K562 (cell line): Measurements from ENCODE around the gene CDC6.
A peak's percentile ranks its signal among the peaks of the same experiment; 100 is the strongest.

Source experiments
- HNRNPLL ChIP-seq: fragments of 200-400 bp; formaldehyde crosslinking; IDR thresholded peaks from 2 replicates; pipeline ENCODE4 v1.6.1; 2017; ENCODE audit warnings: low read length, low read depth, mild to moderate bottlenecking; ENCODE audit not compliant: poor library complexity, severe bottlenecking
- MEIS2 ChIP-seq: fragments of 450-650 bp; IDR thresholded peaks from 2 replicates; pipeline ENCODE4 v1.6.1; 2014; ENCODE audit warnings: mild to moderate bottlenecking; ENCODE audit not compliant: partially characterized antibody
- NR1H2 ChIP-seq: sonication (generic); formaldehyde crosslinking; IDR thresholded peaks from 2 replicates; pipeline ENCODE4 v1.4.0; 2020; ENCODE audit warnings: mild to moderate bottlenecking, missing genetic modification reagents
- NR2C2 ChIP-seq, 2 experiments: fragments of 200-800 bp in 1 of 2; sonication (Bioruptor generic) in 1 of 2; sonication (generic) in 1 of 2; formaldehyde crosslinking in 1 of 2; IDR thresholded peaks; 2 replicates each; pipeline versions ENCODE4 v1.6.1 to v1.8.0; 2016 to 2022; ENCODE audit warnings: mild to moderate bottlenecking in 1 of 2, missing compliant biosample characterization in 1 of 2, missing genetic modification characterization in 1 of 2, missing genetic modification reagents in 1 of 2
- POLR2A ChIP-seq: fragments of 450-650 bp; conservative IDR thresholded peaks from 2 replicates; pipeline ENCODE4 v1.6.1; 2016
- POLR2AphosphoS5 ChIP-seq: IDR thresholded peaks from 2 replicates; pipeline ENCODE4 v1.6.1; 2011; ENCODE audit warnings: mild to moderate bottlenecking, low read depth, low read length, moderate library complexity; ENCODE audit not compliant: control insufficient read depth, insufficient read depth
- XRCC5 ChIP-seq: fragments of 200-400 bp; formaldehyde crosslinking; IDR thresholded peaks from 2 replicates; pipeline ENCODE4 v1.6.1; 2017; ENCODE audit warnings: low read depth, mild to moderate bottlenecking, low read length
- ZNF263 ChIP-seq: sonication (generic); formaldehyde crosslinking; IDR thresholded peaks from 2 replicates; pipeline ENCODE4 v1.8.0; 2022; ENCODE audit warnings: mild to moderate bottlenecking, missing genetic modification reagents, borderline replicate concordance
- ZNF274 ChIP-seq: IDR thresholded peaks from 2 replicates; pipeline ENCODE4 v1.6.1; 2011; ENCODE audit warnings: low read depth, mild to moderate bottlenecking, low read length, moderate library complexity, borderline replicate concordance
- ZNF324 ChIP-seq: fragments of 250-450 bp; sonication (Bioruptor Pico); IDR thresholded peaks from 2 replicates; pipeline ENCODE4 v1.4.0; 2020; ENCODE audit warnings: mild to moderate bottlenecking
- ZNF589 ChIP-seq: fragments of 200-800 bp; sonication (Bioruptor generic); IDR thresholded peaks from 2 replicates; pipeline ENCODE4 v1.6.1; 2016; ENCODE audit warnings: low read depth, missing genetic modification characterization, missing compliant biosample characterization
- TF ChIP-seq, protein P1 (sequence below): fragments of 450-650 bp; formaldehyde crosslinking; IDR thresholded peaks from 2 replicates; pipeline ENCODE4 v1.4.0; 2020; ENCODE audit warnings: mild to moderate bottlenecking, moderate library complexity

DNA sequence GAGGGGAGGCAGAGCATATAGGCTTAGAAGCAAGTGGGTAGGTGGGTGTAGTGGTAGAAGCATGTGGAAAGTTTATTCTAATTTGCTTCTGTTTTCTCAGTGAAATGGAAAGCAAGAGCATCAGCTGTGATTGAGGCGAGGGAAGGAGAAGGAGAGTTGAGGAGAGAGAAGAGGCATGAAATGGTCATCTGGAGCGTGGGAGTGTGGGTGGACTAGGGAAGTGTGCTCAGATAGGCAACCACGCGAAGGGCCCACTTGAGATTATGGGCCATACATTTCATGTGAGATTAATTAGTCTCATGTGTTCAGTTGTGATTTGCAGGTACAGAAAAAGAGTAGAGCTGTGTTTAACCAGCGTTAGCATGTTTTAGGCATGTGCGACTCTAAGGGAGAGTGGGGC lies 20.8 kb upstream of the CDC6 start:
- TF ChIP-seq MEIS2 (peak; percentile 5), ZNF589 (no peak), ZNF324 (CRISPR knock-in tag) (no peak), POLR2AphosphoS5 (no peak), HNRNPLL (no peak), ZNF263 (CRISPR knock-in tag) (no peak), POLR2A (no peak), XRCC5 (no peak), NR1H2 (CRISPR knock-in tag) (no peak), ZNF274 (no peak), NR2C2 (CRISPR knock-in tag; IDR thresholded peaks at IDR 0.05) (no peak), NR2C2 (tag; IDR thresholded peaks at IDR 0.05) (no peak)
- TF ChIP-seq, protein P1, sequence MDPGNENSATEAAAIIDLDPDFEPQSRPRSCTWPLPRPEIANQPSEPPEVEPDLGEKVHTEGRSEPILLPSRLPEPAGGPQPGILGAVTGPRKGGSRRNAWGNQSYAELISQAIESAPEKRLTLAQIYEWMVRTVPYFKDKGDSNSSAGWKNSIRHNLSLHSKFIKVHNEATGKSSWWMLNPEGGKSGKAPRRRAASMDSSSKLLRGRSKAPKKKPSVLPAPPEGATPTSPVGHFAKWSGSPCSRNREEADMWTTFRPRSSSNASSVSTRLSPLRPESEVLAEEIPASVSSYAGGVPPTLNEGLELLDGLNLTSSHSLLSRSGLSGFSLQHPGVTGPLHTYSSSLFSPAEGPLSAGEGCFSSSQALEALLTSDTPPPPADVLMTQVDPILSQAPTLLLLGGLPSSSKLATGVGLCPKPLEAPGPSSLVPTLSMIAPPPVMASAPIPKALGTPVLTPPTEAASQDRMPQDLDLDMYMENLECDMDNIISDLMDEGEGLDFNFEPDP (CRISPR knock-in tag) = no peak
